Vagina (tissue), 2 donors: ENCODE measurements around the gene GTSF1L.

Experiments used
- CTCF ChIP-seq, 3 experiments: fragments of 450-650 bp in 2 of 3; fragments of 200-600 bp in 1 of 3; sonication (generic) in 1 of 3; IDR thresholded peaks; one replicate each; pipeline ENCODE4 v1.5.1; 2017 to 2019; ENCODE audit warnings: antibody characterized with exemption in 3 of 3, mild to moderate bottlenecking in 2 of 3, moderate library complexity in 2 of 3
- POLR2A ChIP-seq, 2 donors: fragments of 450-650 bp; IDR thresholded peaks; one replicate each; pipeline ENCODE4 v1.6.1; 2017; ENCODE audit warnings: antibody characterized with exemption in 2 of 2, mild to moderate bottlenecking in 2 of 2, moderate library complexity in 2 of 2
- POLR2AphosphoS5 ChIP-seq, 2 donors: sonication (generic); formaldehyde crosslinking; IDR thresholded peaks; one replicate each; pipeline ENCODE4 v1.9.0; 2017; ENCODE audit warnings: antibody characterized with exemption in 2 of 2, mild to moderate bottlenecking in 2 of 2, low read depth in 1 of 2; ENCODE audit not compliant: insufficient read depth in 1 of 2

DNA sequence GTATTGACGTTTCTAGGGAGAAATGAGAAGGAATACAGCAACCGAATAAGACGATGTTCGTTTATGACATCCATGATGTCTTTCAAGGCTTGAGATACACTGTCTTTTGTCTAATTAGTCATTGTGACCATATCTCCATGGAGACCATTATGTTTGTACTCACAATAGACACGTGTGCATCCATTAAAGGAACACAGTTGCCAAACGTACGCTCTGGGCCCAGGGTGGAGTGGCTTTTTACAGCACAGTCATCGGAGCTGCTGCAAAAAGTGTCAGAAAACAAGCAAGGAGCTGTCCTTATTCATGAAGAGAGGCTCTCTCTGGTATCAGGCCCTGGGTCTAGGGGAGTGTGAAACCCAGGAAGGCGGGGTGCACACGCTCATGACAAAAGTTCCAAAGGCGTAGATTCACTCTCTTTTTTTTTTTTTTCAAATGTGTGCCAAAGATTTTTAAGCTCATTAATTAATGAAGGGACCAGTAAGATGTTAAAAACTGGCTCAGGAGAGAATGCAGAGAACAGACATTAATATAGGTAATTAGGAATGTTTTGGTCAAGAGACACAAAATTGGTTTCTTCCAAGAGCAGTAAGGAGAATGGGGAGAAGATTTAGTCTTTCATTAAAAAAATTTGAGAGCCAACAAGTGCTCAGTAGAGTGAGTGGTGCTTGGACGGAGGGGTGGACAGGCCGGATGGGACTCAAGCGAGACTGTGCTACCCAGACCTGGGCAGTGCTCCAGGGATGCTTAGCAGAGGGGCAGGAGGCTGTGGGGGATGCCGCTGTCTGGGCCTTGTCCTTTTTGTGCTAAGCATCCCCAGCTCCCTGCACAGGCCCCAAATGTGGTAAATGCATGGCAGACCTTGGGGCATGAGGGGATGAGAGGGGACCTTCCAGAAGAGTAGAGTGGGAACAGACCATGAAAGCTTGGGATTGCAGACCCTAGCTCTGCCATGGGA lies 34.9 kb upstream of the GTSF1L start:
- TF ChIP-seq CTCF (IDR thresholded peaks at IDR 0.05) (no peak), POLR2A (IDR thresholded peaks at IDR 0.05) (no peak), POLR2AphosphoS5 (IDR thresholded peaks at IDR 0.05; ENCODE audit: insufficient read depth in 1 of 2, low read depth in 1 of 2) (no peak)
